Astrocyte (in vitro differentiated cells and primary cell): ENCODE data around the gene PPP2R2B.

Experiments used
- EZH2 ChIP-seq: IDR thresholded peaks from 2 replicates; pipeline ENCODE4 v1.6.1; 2012; ENCODE audit warnings: mild to moderate bottlenecking, low read length, inconsistent platforms; ENCODE audit not compliant: insufficient read depth
- TF ChIP-seq, protein P1 (sequence below): IDR thresholded peaks from 2 replicates; pipeline ENCODE4 v1.5.1; 2011; ENCODE audit warnings: low read depth, mild to moderate bottlenecking, inconsistent platforms, low read length, moderate library complexity; ENCODE audit not compliant: insufficient read depth

DNA sequence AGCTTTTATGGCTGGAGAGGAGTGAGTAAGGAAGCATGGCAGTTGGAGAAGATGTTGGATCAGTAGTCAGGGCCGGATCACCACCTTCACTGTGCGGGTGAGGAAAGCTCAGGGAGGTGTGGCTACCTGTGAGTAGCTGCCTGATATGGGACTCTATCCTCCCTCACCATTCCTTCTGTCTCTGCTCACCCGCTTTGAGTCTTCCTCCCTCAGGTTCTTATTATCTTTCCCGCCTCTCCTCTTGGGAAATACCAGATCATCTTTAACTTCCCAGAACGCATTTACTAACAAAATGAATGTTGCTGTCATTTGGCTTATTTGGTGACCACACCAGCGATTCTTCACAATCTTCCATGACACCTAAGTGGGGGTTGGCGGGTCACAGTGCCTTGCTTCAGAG lies 221.9 kb downstream of the PPP2R2B start:
- TF ChIP-seq, protein P1, sequence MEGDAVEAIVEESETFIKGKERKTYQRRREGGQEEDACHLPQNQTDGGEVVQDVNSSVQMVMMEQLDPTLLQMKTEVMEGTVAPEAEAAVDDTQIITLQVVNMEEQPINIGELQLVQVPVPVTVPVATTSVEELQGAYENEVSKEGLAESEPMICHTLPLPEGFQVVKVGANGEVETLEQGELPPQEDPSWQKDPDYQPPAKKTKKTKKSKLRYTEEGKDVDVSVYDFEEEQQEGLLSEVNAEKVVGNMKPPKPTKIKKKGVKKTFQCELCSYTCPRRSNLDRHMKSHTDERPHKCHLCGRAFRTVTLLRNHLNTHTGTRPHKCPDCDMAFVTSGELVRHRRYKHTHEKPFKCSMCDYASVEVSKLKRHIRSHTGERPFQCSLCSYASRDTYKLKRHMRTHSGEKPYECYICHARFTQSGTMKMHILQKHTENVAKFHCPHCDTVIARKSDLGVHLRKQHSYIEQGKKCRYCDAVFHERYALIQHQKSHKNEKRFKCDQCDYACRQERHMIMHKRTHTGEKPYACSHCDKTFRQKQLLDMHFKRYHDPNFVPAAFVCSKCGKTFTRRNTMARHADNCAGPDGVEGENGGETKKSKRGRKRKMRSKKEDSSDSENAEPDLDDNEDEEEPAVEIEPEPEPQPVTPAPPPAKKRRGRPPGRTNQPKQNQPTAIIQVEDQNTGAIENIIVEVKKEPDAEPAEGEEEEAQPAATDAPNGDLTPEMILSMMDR = no peak
- no peak for TF ChIP-seq EZH2
